22Rv1 (cell line): ENCODE results near the gene SIPA1L3.

Experiments used
- CTCF ChIP-seq: fragments of 450-650 bp; IDR thresholded peaks from 2 replicates; pipeline ENCODE4 v1.5.1; 2017; ENCODE audit warnings: mild to moderate bottlenecking
- ZFX ChIP-seq: fragments of 450-650 bp; IDR thresholded peaks from 2 replicates; pipeline ENCODE4 v1.6.1; 2017; ENCODE audit warnings: antibody characterized with exemption, borderline replicate concordance

GRCh38 chr19:38202504-38202903 is 295.5 kb downstream of the SIPA1L3 start:
- TF ChIP-seq CTCF (no peak), ZFX (no peak)
